ENCODE data around the gene G6PC1.

The G6PC1 gene

DNA sequence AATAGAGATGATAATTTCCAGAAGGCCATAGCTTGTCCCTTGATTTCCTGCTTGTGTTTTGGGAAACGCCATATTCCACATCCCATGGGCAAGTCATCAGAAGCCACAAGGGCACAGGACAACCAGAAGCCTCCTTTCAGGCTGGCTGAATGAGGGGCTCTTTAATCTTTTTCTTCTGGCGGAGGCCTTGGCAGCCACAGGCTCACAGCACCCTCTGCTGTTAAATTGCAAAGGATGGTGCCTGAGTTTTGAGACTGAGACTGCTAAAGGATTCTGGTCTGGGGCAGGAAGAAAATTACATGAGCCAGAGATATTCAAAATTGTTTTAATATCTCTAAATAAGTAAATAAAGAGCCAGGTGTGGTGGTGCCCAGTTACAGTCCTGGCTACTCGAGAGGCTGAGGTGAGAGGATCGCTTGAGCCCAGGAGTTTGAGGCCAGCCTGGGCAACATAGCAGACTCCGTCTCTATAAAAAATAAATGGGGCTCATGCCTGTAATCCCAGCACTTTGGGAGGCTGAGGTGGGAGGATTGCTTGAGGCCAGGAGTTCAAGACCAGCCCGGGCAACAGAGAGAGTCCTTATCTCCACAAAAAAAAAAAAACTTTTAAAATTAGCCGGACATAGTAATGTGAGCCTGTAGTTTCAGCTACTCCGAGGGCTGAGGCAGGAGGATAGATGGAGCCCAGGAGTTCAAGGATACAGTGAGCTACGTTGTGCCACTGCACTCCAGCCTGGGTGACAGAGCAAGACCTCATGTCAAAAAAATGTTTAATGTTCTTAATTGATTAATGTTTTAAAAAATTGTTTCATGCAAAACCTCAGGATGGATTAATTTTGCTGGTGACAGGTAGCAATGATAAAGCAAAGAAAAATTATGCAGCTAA is 37.4 kb downstream of the G6PC1 start:
- DNase-seq (ENCODE audit: low read depth in 2 of 2), result no peak

DNA sequence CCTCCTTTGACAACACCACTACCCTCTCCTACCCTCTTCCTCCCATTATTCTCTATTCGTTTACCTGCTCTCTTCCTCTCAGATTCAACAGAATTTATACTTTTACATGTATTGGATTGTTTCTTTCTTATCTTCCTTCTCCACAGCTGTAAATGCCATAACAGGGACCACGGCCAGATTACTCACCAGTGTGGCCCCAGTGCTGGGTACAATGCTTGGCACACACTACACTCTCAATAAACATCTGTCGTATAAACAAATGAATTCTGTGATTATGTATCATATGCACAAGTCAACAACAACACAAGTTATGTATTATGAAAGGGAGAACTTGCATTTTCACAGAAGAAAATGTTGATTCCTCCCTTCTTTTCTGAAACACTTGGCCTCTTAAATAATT is 43.6 kb downstream of the G6PC1 start:
- DNase-seq (ENCODE audit: low read depth in 2 of 2), result no peak

DNA sequence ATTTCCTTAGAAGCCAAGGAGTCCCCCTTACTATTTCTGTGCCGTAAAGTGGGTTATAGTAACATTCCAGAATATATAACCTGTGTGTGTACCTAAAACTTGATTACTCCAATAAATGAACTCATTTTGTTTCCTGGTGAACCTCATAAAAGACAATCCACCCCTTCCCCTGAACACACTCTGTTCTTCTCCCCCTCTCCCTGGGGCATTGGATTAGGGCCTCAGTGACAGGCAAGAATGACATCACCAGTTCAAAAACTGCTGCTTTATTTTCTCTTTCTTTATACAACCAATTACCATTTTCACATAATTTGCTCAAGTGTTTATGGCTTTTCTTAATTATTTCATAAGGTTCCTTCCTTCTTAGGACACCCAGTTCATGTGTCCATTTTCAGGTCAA is 46.2 kb downstream of the G6PC1 start:
- no peak for DNase-seq (ENCODE audit: low read depth in 2 of 2)

DNA sequence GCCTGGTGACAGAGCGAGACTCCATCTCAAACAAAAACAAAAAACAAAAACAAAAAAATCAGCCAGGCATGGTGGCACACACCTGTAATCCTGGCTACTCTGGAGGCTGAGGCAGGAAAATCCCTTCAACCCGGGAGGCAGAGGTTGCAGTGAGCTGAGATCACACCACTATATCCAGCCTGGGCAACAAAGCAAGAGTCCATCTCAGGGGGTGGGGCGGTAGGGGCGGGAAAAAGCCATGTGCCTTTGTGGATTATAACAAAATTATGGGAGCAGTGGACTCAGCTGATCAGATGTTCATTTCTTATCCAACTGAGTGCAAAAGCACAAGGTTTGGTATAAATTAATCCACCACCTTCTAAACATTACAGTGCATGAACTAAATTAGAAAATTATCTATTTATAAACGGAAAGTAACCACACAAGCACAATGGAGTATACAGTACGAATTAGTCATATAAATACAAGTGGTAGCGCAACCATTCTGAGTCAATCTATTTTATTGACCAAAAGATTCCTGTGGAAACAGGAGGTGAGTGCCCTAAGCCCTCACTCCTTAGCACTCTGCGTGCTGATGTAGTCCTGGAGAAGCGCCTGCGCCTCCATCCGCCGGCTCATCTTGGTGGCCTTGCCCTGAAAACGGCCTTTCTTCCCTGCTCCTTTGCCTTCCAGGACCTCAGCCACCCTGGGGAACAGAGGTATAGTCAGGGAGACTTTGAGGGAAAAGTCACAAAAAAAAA is 49.6 kb downstream of the G6PC1 start:
- no peak for DNase-seq (ENCODE audit: low read depth in 2 of 2)
